Measurements from ENCODE around the gene KRT20. TPM values are rescaled to one million over a fixed set of nuclear protein-coding genes. Genes with fewer than 3 reads are reported as not detected.

KRT20 gene
- total and polyA plus RNA-seq, 9 of the 15 experiments (the other 6 are each of a cell fraction or from before 2014, with no cell fraction given), result 0.44 TPM; not detected in 8

- Histone ChIP-seq H3K36me3 (ENCODE audit: control insufficient read depth, insufficient read depth, low read length) (no peaks in the 10 kb centered on the region), H2AFZ (ENCODE audit: low read depth, low read length) (peak overlapping the region; percentile 32; the same call in 1 of the 2 replicates), H3K9me1 (ENCODE audit: control insufficient read depth, insufficient read depth, low read length) (no peaks in the 10 kb centered on the region), H3K4me2 (ENCODE audit: insufficient read depth, low read length) (no peak overlapping the region), H3K27ac (ENCODE audit: extremely low read depth, low read depth, low read length) (no peak overlapping the region), H3K27me3 (ENCODE audit: control insufficient read depth in 2 of 2, insufficient read depth in 2 of 2, low read length in 2 of 2) (no peaks in the 10 kb centered on the region), H3K9me3 (replicated peaks; ENCODE audit: control insufficient read depth, insufficient read depth, low read depth, low read length) (no peaks in the 10 kb centered on the region), H3K79me2 (ENCODE audit: control insufficient read depth, insufficient read depth, low read length) (no peaks in the 10 kb centered on the region), H3K4me3 (no peak overlapping the region), H3K4me1 (replicated peaks in 1 of 2; ENCODE audit: control insufficient read depth in 2 of 2, insufficient read depth in 2 of 2, low read length in 2 of 2) (peaks cover 0 to 27% of the 10 kb centered on the region in 2 experiments; a peak in 4 of 5 replicates), H3K9ac (ENCODE audit: insufficient read depth in 1 of 2, low read depth in 2 of 2, low read length in 2 of 2) (no peak overlapping the region), H4K20me1 (replicated peaks; ENCODE audit: control insufficient read depth, insufficient read depth, low read length) (no peaks in the 10 kb centered on the region)
- in situ Hi-C loops (cut with MboI) (no loop called here), intact Hi-C loops (cut with micrococcal nuclease) (no loop called here)
- ChIA-PET POLR2A (interaction anchor here (1.2 kb wide), 1 partner anchor 11 kb away, joined by 5 read pairs; no protein-coding TSS in a partner anchor), CTCF (ENCODE audit: low intra/inter-chr PET ratio) (no interaction called here)
- DNase-seq (ENCODE audit: extremely low read depth in 1 of 4, low spot score in 3 of 4), result no peak
- BruUV-seq (replicated peaks), result no TSS peak
- ATAC-seq, result no peak
- no peak for FAIRE-seq
- WGBS (ENCODE audit: insufficient coverage, low coverage, missing lambda C conversion rate), result 70% methylated on average over 4 of the region's 4 CpGs
- TF ChIP-seq DPF2 (IDR thresholded peaks at IDR 0.05) (no peak), XRCC4 (IDR thresholded peaks at IDR 0.05; ENCODE audit: extremely low read depth, insufficient read depth, insufficient read length) (no peak), MTA1 (IDR thresholded peaks at IDR 0.05; ENCODE audit: borderline replicate concordance) (no peak), ARID3B (CRISPR knock-in tag; IDR thresholded peaks at IDR 0.05; ENCODE audit: borderline replicate concordance) (no peak), SMARCB1 (IDR thresholded peaks at IDR 0.05; ENCODE audit: insufficient read length, low read depth) (no peak), ASH1L (IDR thresholded peaks at IDR 0.05; ENCODE audit: borderline replicate concordance, low read depth, partially characterized antibody) (no peak), SAFB2 (IDR thresholded peaks at IDR 0.05; ENCODE audit: borderline replicate concordance, low read depth, low read length, severe bottlenecking) (no peak), CHD4 (IDR thresholded peaks at IDR 0.05; ENCODE audit: insufficient read depth, insufficient replicate concordance, low read depth, low read length, poor library complexity, severe bottlenecking) (no peak), NFYB (IDR thresholded peaks at IDR 0.05; ENCODE audit: extremely low read depth, insufficient read length) (no peak), TCFL5 (CRISPR knock-in tag; conservative IDR thresholded peaks at IDR 0.05) (no peak), ZBTB17 (CRISPR knock-in tag; IDR thresholded peaks at IDR 0.05) (no peak), DIDO1 (tag; IDR thresholded peaks at IDR 0.05; ENCODE audit: low read depth) (no peak)
- TF ChIP-seq, protein P1, sequence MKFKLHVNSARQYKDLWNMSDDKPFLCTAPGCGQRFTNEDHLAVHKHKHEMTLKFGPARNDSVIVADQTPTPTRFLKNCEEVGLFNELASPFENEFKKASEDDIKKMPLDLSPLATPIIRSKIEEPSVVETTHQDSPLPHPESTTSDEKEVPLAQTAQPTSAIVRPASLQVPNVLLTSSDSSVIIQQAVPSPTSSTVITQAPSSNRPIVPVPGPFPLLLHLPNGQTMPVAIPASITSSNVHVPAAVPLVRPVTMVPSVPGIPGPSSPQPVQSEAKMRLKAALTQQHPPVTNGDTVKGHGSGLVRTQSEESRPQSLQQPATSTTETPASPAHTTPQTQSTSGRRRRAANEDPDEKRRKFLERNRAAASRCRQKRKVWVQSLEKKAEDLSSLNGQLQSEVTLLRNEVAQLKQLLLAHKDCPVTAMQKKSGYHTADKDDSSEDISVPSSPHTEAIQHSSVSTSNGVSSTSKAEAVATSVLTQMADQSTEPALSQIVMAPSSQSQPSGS (CRISPR knock-in tag; IDR thresholded peaks at IDR 0.05), result no peak
- TF ChIP-seq, protein P2, sequence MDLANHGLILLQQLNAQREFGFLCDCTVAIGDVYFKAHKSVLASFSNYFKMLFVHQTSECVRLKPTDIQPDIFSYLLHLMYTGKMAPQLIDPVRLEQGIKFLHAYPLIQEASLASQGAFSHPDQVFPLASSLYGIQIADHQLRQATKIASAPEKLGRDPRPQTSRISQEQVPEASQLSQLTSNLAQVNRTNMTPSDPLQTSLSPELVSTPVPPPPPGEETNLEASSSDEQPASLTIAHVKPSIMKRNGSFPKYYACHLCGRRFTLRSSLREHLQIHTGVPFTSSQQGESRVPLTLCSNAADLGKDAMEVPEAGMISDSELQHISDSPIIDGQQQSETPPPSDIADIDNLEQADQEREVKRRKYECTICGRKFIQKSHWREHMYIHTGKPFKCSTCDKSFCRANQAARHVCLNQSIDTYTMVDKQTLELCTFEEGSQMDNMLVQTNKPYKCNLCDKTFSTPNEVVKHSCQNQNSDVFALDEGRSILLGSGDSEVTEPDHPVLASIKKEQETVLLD (IDR thresholded peaks at IDR 0.05), result no peak
- TF ChIP-seq, protein P3, sequence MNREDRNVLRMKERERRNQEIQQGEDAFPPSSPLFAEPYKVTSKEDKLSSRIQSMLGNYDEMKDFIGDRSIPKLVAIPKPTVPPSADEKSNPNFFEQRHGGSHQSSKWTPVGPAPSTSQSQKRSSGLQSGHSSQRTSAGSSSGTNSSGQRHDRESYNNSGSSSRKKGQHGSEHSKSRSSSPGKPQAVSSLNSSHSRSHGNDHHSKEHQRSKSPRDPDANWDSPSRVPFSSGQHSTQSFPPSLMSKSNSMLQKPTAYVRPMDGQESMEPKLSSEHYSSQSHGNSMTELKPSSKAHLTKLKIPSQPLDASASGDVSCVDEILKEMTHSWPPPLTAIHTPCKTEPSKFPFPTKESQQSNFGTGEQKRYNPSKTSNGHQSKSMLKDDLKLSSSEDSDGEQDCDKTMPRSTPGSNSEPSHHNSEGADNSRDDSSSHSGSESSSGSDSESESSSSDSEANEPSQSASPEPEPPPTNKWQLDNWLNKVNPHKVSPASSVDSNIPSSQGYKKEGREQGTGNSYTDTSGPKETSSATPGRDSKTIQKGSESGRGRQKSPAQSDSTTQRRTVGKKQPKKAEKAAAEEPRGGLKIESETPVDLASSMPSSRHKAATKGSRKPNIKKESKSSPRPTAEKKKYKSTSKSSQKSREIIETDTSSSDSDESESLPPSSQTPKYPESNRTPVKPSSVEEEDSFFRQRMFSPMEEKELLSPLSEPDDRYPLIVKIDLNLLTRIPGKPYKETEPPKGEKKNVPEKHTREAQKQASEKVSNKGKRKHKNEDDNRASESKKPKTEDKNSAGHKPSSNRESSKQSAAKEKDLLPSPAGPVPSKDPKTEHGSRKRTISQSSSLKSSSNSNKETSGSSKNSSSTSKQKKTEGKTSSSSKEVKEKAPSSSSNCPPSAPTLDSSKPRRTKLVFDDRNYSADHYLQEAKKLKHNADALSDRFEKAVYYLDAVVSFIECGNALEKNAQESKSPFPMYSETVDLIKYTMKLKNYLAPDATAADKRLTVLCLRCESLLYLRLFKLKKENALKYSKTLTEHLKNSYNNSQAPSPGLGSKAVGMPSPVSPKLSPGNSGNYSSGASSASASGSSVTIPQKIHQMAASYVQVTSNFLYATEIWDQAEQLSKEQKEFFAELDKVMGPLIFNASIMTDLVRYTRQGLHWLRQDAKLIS (CRISPR knock-in tag; IDR thresholded peaks at IDR 0.05), result no peak
Observed at GRCh38 chr17:40849723-40850122, 35.3 kb downstream of the KRT20 start.
